A549 (cell line): ENCODE data around the gene TCF12. TPM values are rescaled to one million over a fixed set of nuclear protein-coding genes. Genes with fewer than 3 reads are reported as not detected.

Experiments used
- CBX2 ChIP-seq: fragments of 200-600 bp; sonication (generic); IDR thresholded peaks from 2 replicates; pipeline ENCODE4 v1.6.1; 2016; ENCODE audit warnings: low read depth, mild to moderate bottlenecking, borderline replicate concordance
- CEBPB ChIP-seq, 2 experiments: fragments of >200 bp in 1 of 2; sonication (Bioruptor Twin) in 1 of 2; formaldehyde crosslinking in 1 of 2; IDR thresholded peaks; 2 replicates each; pipeline ENCODE4 v1.6.1; 2012 to 2016
- CHD2 ChIP-seq: fragments of 150-350 bp; IDR thresholded peaks from 2 replicates; pipeline ENCODE4 v1.6.1; 2014; ENCODE audit warnings: low read length; ENCODE audit not compliant: partially characterized antibody
- CHD4 ChIP-seq: fragments of 200-600 bp; sonication (generic); IDR thresholded peaks from 2 replicates; pipeline ENCODE4 v1.6.1; 2016; ENCODE audit warnings: antibody characterized with exemption, mild to moderate bottlenecking, borderline replicate concordance
- E2F6 ChIP-seq: IDR thresholded peaks from 2 replicates; pipeline ENCODE4 v1.6.1; 2012; ENCODE audit warnings: low read depth, borderline replicate concordance
- EHF ChIP-seq: fragments of 250-450 bp; sonication (Bioruptor Pico); IDR thresholded peaks from 2 replicates; pipeline ENCODE4 v1.5.0; 2020; ENCODE audit warnings: mild to moderate bottlenecking
- EHMT2 ChIP-seq: fragments of 200-600 bp; sonication (generic); IDR thresholded peaks from 2 replicates; pipeline ENCODE4 v1.6.1; 2016; ENCODE audit warnings: antibody characterized with exemption, low read depth, mild to moderate bottlenecking, moderate library complexity
- EP300 ChIP-seq, 2 experiments: fragments of >200 bp; sonication (Bioruptor Twin); formaldehyde crosslinking; IDR thresholded peaks; 2 replicates in 1 of 2; 3 replicates in 1 of 2; pipeline ENCODE4 v1.6.1; 2016 to 2017
- ESRRA ChIP-seq: fragments of 150-350 bp; IDR thresholded peaks from 2 replicates; pipeline ENCODE4 v1.6.1; 2014; ENCODE audit warnings: mild to moderate bottlenecking, low read length, borderline replicate concordance
- FOSL2 ChIP-seq, 2 experiments: fragments of 450-650 bp in 1 of 2; fragments of >200 bp in 1 of 2; sonication (Bioruptor Twin) in 1 of 2; formaldehyde crosslinking; IDR thresholded peaks; 2 replicates each; pipeline versions ENCODE4 v1.5.0 to v1.6.1; 2016 to 2020; ENCODE audit warnings: mild to moderate bottlenecking in 1 of 2, moderate library complexity in 1 of 2
- FOXS1 ChIP-seq: fragments of 250-450 bp; sonication (Bioruptor Pico); IDR thresholded peaks from 2 replicates; pipeline ENCODE4 v1.5.0; 2020; ENCODE audit warnings: mild to moderate bottlenecking, moderate library complexity
- GATA3 ChIP-seq: IDR thresholded peaks from 2 replicates; pipeline ENCODE4 v1.6.1; 2012; ENCODE audit warnings: borderline replicate concordance
- HDAC2 ChIP-seq: fragments of 200-600 bp; sonication (generic); IDR thresholded peaks from 2 replicates; pipeline ENCODE4 v1.6.1; 2016
- HMGXB4 ChIP-seq: fragments of 250-450 bp; sonication (Bioruptor Pico); IDR thresholded peaks from 2 replicates; pipeline ENCODE4 v1.5.0; 2021; ENCODE audit warnings: mild to moderate bottlenecking, moderate library complexity, borderline replicate concordance
- JUNB ChIP-seq: fragments of >200 bp; sonication (Bioruptor Twin); formaldehyde crosslinking; IDR thresholded peaks from 2 replicates; pipeline ENCODE4 v1.6.1; 2016
- KDM1A ChIP-seq: fragments of 200-600 bp; sonication (generic); IDR thresholded peaks from 2 replicates; pipeline ENCODE4 v1.6.1; 2016; ENCODE audit warnings: low read depth, mild to moderate bottlenecking
- KDM5A ChIP-seq: fragments of 200-600 bp; sonication (generic); IDR thresholded peaks from 2 replicates; pipeline ENCODE4 v1.6.1; 2016; ENCODE audit warnings: antibody characterized with exemption, mild to moderate bottlenecking
- MAFK ChIP-seq: fragments of 450-650 bp; IDR thresholded peaks from 2 replicates; pipeline ENCODE4 v1.6.1; 2014; ENCODE audit not compliant: partially characterized antibody
- MAZ ChIP-seq: fragments of 150-350 bp; IDR thresholded peaks from 2 replicates; pipeline ENCODE4 v1.6.1; 2014; ENCODE audit warnings: antibody characterized with exemption, low read depth, low read length, borderline replicate concordance
- MYC ChIP-seq: IDR thresholded peaks from 2 replicates; pipeline ENCODE4 v1.6.1; 2012; ENCODE audit warnings: mild to moderate bottlenecking, inconsistent platforms, low read length, improper control_type of control experiment, borderline replicate concordance
- NPAS2 ChIP-seq: fragments of 250-450 bp; sonication (Bioruptor Pico); IDR thresholded peaks from 2 replicates; pipeline ENCODE4 v1.8.0; 2022; ENCODE audit warnings: mild to moderate bottlenecking, moderate library complexity, borderline replicate concordance
- RAD21 ChIP-seq, 2 experiments: fragments of >200 bp in 1 of 2; sonication (Bioruptor Twin) in 1 of 2; formaldehyde crosslinking in 1 of 2; IDR thresholded peaks in 1 of 2; conservative IDR thresholded peaks in 1 of 2; 2 replicates in 1 of 2; 3 replicates in 1 of 2; pipeline ENCODE4 v1.6.1; 2012 to 2018; ENCODE audit warnings: inconsistent platforms in 1 of 2
- RARB ChIP-seq: fragments of 250-450 bp; sonication (Bioruptor Pico); IDR thresholded peaks from 2 replicates; pipeline ENCODE4 v1.8.0; 2021; ENCODE audit warnings: mild to moderate bottlenecking, moderate library complexity
- RCOR1 ChIP-seq: fragments of 150-350 bp; IDR thresholded peaks from 2 replicates; pipeline ENCODE4 v1.6.1; 2014; ENCODE audit warnings: antibody characterized with exemption, low read length, low read depth
- RNF2 ChIP-seq: fragments of 200-600 bp; sonication (generic); IDR thresholded peaks from 2 replicates; pipeline ENCODE4 v1.6.1; 2016; ENCODE audit warnings: low read depth, mild to moderate bottlenecking, antibody characterized with exemption, moderate library complexity, borderline replicate concordance
- SMC3 ChIP-seq: fragments of >200 bp; sonication (Bioruptor Twin); formaldehyde crosslinking; IDR thresholded peaks from 3 replicates; pipeline ENCODE4 v1.6.1; 2018; ENCODE audit warnings: inconsistent platforms
- TFCP2L1 ChIP-seq: fragments of 250-450 bp; sonication (Bioruptor Pico); IDR thresholded peaks from 2 replicates; pipeline ENCODE4 v1.5.0; 2021; ENCODE audit warnings: mild to moderate bottlenecking
- TP53 ChIP-seq: fragments of 250-450 bp; sonication (Bioruptor Pico); IDR thresholded peaks from 2 replicates; pipeline ENCODE4 v1.5.0; 2021; ENCODE audit warnings: mild to moderate bottlenecking, moderate library complexity
- ZC3H11A ChIP-seq: fragments of 450-650 bp; IDR thresholded peaks from 2 replicates; pipeline ENCODE4 v1.6.1; 2014; ENCODE audit warnings: antibody characterized with exemption, mild to moderate bottlenecking
- ZNF302 ChIP-seq: fragments of 250-450 bp; sonication (Bioruptor Pico); IDR thresholded peaks from 2 replicates; pipeline ENCODE4 v1.9.0; 2021; ENCODE audit warnings: inconsistent platforms, mild to moderate bottlenecking, moderate library complexity
- polyA plus RNA-seq, 4 experiments: library from polyadenylated mRNA; depleted of rRNA in 3 of 4; stranded (reverse); fragments of >200 nt; fragmentation: RNase III in 1 of 4; extraction: RNeasy Plus Mini Kit Qiagen cat#74134 plus additional on column Dnase treatment in 1 of 4; gene quantifications; 2 replicates in 3 of 4; 3 replicates in 1 of 4; pipeline ENCODE4 v1.2.3, GENCODE V29; 2011 to 2017
- TF ChIP-seq, protein P1 (sequence below): fragments of >200 bp; sonication (Bioruptor Twin); formaldehyde crosslinking; IDR thresholded peaks from 2 replicates; pipeline ENCODE4 v1.6.1; 2016
- TF ChIP-seq, protein P2 (sequence below): IDR thresholded peaks from 2 replicates; pipeline ENCODE4 v1.6.1; 2012
- TF ChIP-seq, protein P3 (sequence below): IDR thresholded peaks from 2 replicates; pipeline ENCODE4 v1.6.1; 2012
- TF ChIP-seq, protein P4 (sequence below): fragments of 150-350 bp; IDR thresholded peaks from 2 replicates; pipeline ENCODE4 v1.6.1; 2014; ENCODE audit warnings: low read depth, mild to moderate bottlenecking, low read length

TCF12 gene
- polyA plus RNA-seq, 2 of the 4 experiments (the other 2 are of a cell fraction), result 36.3 to 121 TPM

GRCh38 chr15:56886932-56887781 lies 31.3 kb upstream of the TCF12 start (continued):
- TF ChIP-seq CHD4 (no peak), EHF (no peak), ZNF302 (no peak), CEBPB (IDR thresholded peaks at IDR 0.05) (peak in 1 of 2 experiments; percentile 49; a peak in 1 of 4 replicates), EHMT2 (no peak), ESRRA (no peak), KDM1A (no peak), ZC3H11A (no peak), MAFK (peak; percentile 5), FOSL2 (IDR thresholded peaks at IDR 0.05) (peak; percentile 32; the same call in 1 of the 2 replicates), FOSL2 (CRISPR knock-in tag; IDR thresholded peaks at IDR 0.05) (peak; percentile 63), KDM5A (no peak), EP300 (IDR thresholded peaks at IDR 0.05) (peak; percentile 10 to 32; a peak in 1 of 5 replicates), TP53 (no peak), NPAS2 (CRISPR knock-in tag) (no peak), CBX2 (no peak), E2F6 (peak; percentile 96), RAD21 (conservative IDR thresholded peaks at IDR 0.05 in 1 of 2, IDR thresholded peaks at IDR 0.05 in 1 of 2) (peak in 1 of 2 experiments; percentile 62; a peak in 4 of 5 replicates), GATA3 (peak; percentile 58), HMGXB4 (CRISPR knock-in tag) (peak; percentile 81; the same call in 1 of the 2 replicates), JUNB (no peak), MYC (peak; percentile 69; the same call in 1 of the 2 replicates), RNF2 (no peak), MAZ (no peak; the same call in 1 of the 2 replicates), RARB (CRISPR knock-in tag) (peak; percentile 51; the same call in 1 of the 2 replicates), RCOR1 (no peak; the same call in 1 of the 2 replicates), FOXS1 (CRISPR knock-in tag) (peak; percentile 73; the same call in 1 of the 2 replicates), SMC3 (peak; percentile 67), CHD2 (peak; percentile 79), HDAC2 (no peak), TFCP2L1 (no peak)
- TF ChIP-seq, protein P1, sequence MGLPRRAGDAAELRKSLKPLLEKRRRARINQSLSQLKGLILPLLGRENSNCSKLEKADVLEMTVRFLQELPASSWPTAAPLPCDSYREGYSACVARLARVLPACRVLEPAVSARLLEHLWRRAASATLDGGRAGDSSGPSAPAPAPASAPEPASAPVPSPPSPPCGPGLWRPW, result no peak
- TF ChIP-seq, protein P2, sequence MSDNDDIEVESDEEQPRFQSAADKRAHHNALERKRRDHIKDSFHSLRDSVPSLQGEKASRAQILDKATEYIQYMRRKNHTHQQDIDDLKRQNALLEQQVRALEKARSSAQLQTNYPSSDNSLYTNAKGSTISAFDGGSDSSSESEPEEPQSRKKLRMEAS, result peak; percentile 95
- TF ChIP-seq, protein P3, sequence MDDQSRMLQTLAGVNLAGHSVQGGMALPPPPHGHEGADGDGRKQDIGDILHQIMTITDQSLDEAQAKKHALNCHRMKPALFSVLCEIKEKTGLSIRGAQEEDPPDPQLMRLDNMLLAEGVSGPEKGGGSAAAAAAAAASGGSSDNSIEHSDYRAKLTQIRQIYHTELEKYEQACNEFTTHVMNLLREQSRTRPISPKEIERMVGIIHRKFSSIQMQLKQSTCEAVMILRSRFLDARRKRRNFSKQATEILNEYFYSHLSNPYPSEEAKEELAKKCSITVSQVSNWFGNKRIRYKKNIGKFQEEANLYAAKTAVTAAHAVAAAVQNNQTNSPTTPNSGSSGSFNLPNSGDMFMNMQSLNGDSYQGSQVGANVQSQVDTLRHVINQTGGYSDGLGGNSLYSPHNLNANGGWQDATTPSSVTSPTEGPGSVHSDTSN, result peak; percentile 97
- TF ChIP-seq, protein P4, sequence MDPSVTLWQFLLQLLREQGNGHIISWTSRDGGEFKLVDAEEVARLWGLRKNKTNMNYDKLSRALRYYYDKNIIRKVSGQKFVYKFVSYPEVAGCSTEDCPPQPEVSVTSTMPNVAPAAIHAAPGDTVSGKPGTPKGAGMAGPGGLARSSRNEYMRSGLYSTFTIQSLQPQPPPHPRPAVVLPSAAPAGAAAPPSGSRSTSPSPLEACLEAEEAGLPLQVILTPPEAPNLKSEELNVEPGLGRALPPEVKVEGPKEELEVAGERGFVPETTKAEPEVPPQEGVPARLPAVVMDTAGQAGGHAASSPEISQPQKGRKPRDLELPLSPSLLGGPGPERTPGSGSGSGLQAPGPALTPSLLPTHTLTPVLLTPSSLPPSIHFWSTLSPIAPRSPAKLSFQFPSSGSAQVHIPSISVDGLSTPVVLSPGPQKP, result no peak
